ENCODE results near the gene TXNDC5. TPM values are rescaled to one million over a fixed set of nuclear protein-coding genes. Genes with fewer than 3 reads are reported as not detected.

The TXNDC5 gene
- total RNA-seq, 2 experiments from 2014 or later = 27.7 to 45.4 TPM

- Mint-ChIP-seq H3K4me3 (no peak overlapping the region), H3K27me3 (peaks cover 9% of the 10 kb centered on the region), H3K9me3 (ENCODE audit: low read depth) (peaks cover 4% of the 10 kb centered on the region), H3K4me1 (no peaks in the 10 kb centered on the region), H3K36me3 (no peaks in the 10 kb centered on the region), H3K27ac (no peak overlapping the region)
- DNase-seq = no peak
- ATAC-seq = no peak
- CTCF ChIA-PET = no interaction called here
These were observed 63.4 kb downstream of the TXNDC5 start for GRCh38 chr6:7846966-7847818.

GRCh38 chr6:7841781-7842468 lies 68.7 kb downstream of the TXNDC5 start:
- DNase-seq = no peak
- Mint-ChIP-seq H3K36me3 (no peaks in the 10 kb centered on the region), H3K4me1 (no peaks in the 10 kb centered on the region), H3K4me3 (no peak overlapping the region), H3K27ac (no peak overlapping the region), H3K27me3 (peaks cover 7% of the 10 kb centered on the region), H3K9me3 (ENCODE audit: low read depth) (no peaks in the 10 kb centered on the region)
- CTCF ChIA-PET = no interaction called here
- no peak for ATAC-seq

GRCh38 chr6:7836371-7837026 lies 74.1 kb downstream of the TXNDC5 start:
- H3K27me3 Mint-ChIP-seq = peaks cover 2% of the 10 kb centered on the region
- H3K36me3 Mint-ChIP-seq = no peaks in the 10 kb centered on the region
- H3K27ac Mint-ChIP-seq = no peak overlapping the region
- no peaks in the 10 kb centered on the region for H3K4me1 Mint-ChIP-seq
- no peak overlapping the region for H3K4me3 Mint-ChIP-seq
- no peaks in the 10 kb centered on the region for H3K9me3 Mint-ChIP-seq (ENCODE audit: low read depth)
- CTCF ChIA-PET = no interaction called here
- DNase-seq = no peak
- no peak for ATAC-seq

GRCh38 chr6:7833751-7834070 lies 76.9 kb downstream of the TXNDC5 start:
- Mint-ChIP-seq H3K4me1 (no peaks in the 10 kb centered on the region), H3K27me3 (peaks cover 2% of the 10 kb centered on the region), H3K27ac (no peak overlapping the region), H3K9me3 (ENCODE audit: low read depth) (no peaks in the 10 kb centered on the region), H3K4me3 (no peak overlapping the region), H3K36me3 (no peaks in the 10 kb centered on the region)
- ATAC-seq = no peak
- CTCF ChIA-PET = no interaction called here
- no peak for DNase-seq

GRCh38 chr6:7832904-7833750 lies 77.5 kb downstream of the TXNDC5 start:
- CTCF ChIA-PET = no interaction called here
- H3K4me1 Mint-ChIP-seq = no peaks in the 10 kb centered on the region

More at GRCh38 chr6:7832904-7833750, 77.5 kb downstream of the TXNDC5 start:
- no peaks in the 10 kb centered on the region for H3K36me3 Mint-ChIP-seq
- no peaks in the 10 kb centered on the region for H3K9me3 Mint-ChIP-seq (ENCODE audit: low read depth)
- no peak for DNase-seq
- ATAC-seq = no peak
- H3K27ac Mint-ChIP-seq = no peak overlapping the region
- H3K4me3 Mint-ChIP-seq = no peak overlapping the region
- peaks cover 2% of the 10 kb centered on the region for H3K27me3 Mint-ChIP-seq

Other genes with a start within 250 kb of the TXNDC5 start
- gene BMP6, start 184.7 kb downstream of the TXNDC5 start, total RNA-seq = not detected
- gene BLOC1S5, start 153.6 kb upstream of the TXNDC5 start, total RNA-seq = 10 to 100 TPM; 18.2 to 23.7 TPM
- gene EEF1E1, start 191.8 kb upstream of the TXNDC5 start, total RNA-seq = 10 to 100 TPM; 32.1 to 47.1 TPM

Data from activated CD8-positive, alpha-beta memory T cell treated with anti-CD3 and anti-CD28 coated beads, Interleukin-2, amount 10 ng/mL, durations not matched to agents 7 days and 5 days (primary cell).